ENCODE measurements around the gene COL6A3.

COL6A3 gene

DNA sequence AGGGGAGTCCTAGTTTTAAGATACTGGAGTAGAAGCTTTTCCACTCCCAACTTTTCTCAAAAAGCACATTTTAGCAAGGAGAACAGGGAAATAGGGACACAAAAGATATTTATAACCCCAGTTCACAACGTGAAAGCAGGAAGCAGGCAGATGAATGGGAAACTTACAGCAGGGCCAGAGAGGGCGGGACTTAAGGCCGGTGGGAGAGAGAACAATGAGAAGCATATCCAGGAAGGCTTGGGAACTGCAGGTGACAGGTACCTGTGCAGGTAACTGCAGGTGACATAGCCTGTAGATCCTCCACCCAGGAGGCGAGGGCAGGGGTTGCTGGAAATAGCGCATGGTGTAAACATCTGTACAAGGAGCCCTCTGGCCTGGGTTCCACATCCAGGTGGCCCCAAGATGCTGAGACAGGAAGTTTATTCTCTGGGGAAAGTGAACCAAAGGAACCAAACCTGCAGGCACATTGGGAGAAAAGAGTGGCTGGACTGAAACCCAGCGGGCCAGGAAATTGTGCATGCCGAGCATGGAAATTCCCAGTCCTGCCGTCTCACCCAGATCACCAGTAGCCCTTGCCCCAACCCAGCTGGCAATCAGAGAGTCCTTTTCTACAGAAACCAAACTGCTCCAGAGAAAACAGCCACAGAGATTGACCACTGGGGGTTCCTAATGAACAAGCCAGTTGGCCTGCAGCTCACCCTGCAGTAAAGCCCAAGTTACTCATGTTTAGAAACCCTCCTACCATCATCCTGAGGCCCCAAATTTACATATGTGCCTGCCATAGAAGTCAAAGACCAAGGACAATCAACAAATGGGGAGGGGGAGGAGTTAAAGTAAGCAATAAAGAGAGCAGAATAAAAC, 24.3 kb upstream of the COL6A3 start:
- H4K20me1 ChIP-seq (ENCODE audit: insufficient read depth, low read length, poor library complexity, severe bottlenecking), result no peaks in the 10 kb centered on the region
- TF ChIP-seq EZH2phosphoT487 (IDR thresholded peaks at IDR 0.05; ENCODE audit: borderline replicate concordance), result no peak
- TF ChIP-seq, protein P1, sequence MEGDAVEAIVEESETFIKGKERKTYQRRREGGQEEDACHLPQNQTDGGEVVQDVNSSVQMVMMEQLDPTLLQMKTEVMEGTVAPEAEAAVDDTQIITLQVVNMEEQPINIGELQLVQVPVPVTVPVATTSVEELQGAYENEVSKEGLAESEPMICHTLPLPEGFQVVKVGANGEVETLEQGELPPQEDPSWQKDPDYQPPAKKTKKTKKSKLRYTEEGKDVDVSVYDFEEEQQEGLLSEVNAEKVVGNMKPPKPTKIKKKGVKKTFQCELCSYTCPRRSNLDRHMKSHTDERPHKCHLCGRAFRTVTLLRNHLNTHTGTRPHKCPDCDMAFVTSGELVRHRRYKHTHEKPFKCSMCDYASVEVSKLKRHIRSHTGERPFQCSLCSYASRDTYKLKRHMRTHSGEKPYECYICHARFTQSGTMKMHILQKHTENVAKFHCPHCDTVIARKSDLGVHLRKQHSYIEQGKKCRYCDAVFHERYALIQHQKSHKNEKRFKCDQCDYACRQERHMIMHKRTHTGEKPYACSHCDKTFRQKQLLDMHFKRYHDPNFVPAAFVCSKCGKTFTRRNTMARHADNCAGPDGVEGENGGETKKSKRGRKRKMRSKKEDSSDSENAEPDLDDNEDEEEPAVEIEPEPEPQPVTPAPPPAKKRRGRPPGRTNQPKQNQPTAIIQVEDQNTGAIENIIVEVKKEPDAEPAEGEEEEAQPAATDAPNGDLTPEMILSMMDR (conservative IDR thresholded peaks at IDR 0.05; ENCODE audit: low read length), result no peak; the same call in 1 of the 2 replicates
- 0 out of 2 replicates have a peak overlapping the region, but pooled peaks have one; percentile 17 for H2AFZ ChIP-seq (ENCODE audit: low read length)
- no peaks in the 10 kb centered on the region for H3K9me3 ChIP-seq (ENCODE audit: insufficient read depth, low read depth, low read length)
- H3K4me1 ChIP-seq (ENCODE audit: insufficient read depth, low read length, poor library complexity, severe bottlenecking), result peaks cover 51% of the 10 kb centered on the region
- no peaks in the 10 kb centered on the region for H3K36me3 ChIP-seq (ENCODE audit: insufficient read depth, low read length)
- H3K9ac ChIP-seq (ENCODE audit: low read depth, low read length, poor library complexity, severe bottlenecking), result no peak overlapping the region
- H3F3A ChIP-seq (ENCODE audit: low read depth), result no peaks in the 10 kb centered on the region
- no peaks in the 10 kb centered on the region for H3K79me2 ChIP-seq (ENCODE audit: insufficient read depth, low read length)
- no peak overlapping the region for H3K4me3 ChIP-seq (ENCODE audit: low read length, poor library complexity, severe bottlenecking)
- H3K4me2 ChIP-seq (ENCODE audit: low read depth, low read length, poor library complexity, severe bottlenecking), result no peak overlapping the region
- H3K9me2 ChIP-seq (replicated peaks; ENCODE audit: low read depth, low read length), result no peaks in the 10 kb centered on the region
- no peaks in the 10 kb centered on the region for H3K27me3 ChIP-seq (ENCODE audit: insufficient read depth, low read length, poor library complexity, severe bottlenecking)

DNA sequence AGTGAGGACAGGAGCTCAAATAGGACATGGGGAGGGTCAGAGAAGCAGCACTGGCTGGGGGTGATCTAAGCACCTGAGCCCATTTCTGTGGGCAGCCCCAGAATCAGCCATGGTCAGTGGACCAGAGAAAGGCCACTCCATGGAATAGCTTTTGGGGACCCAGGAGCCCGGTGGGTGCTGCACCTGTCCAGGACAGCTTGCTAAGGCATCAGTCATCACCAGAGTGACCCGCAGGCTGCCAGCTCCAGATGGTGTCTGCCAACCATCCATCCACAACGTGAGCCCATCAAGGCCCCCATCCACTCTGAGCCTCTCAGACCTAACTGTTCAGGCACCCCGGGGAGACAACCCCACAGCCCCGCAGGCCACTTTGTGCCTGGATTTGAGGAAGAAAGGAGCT, 23.6 kb upstream of the COL6A3 start:
- no peak overlapping the region for H3K4me3 ChIP-seq (ENCODE audit: low read length, poor library complexity, severe bottlenecking)
- no peaks in the 10 kb centered on the region for H4K20me1 ChIP-seq (ENCODE audit: insufficient read depth, low read length, poor library complexity, severe bottlenecking)
- no peaks in the 10 kb centered on the region for H3F3A ChIP-seq (ENCODE audit: low read depth)
- TF ChIP-seq, protein P1 (conservative IDR thresholded peaks at IDR 0.05; ENCODE audit: low read length), result no peak
- peaks cover 56% of the 10 kb centered on the region for H3K4me1 ChIP-seq (ENCODE audit: insufficient read depth, low read length, poor library complexity, severe bottlenecking)
- no peaks in the 10 kb centered on the region for H3K27me3 ChIP-seq (ENCODE audit: insufficient read depth, low read length, poor library complexity, severe bottlenecking)
- H3K4me2 ChIP-seq (ENCODE audit: low read depth, low read length, poor library complexity, severe bottlenecking), result no peak overlapping the region
- H2AFZ ChIP-seq (ENCODE audit: low read length), result 0 out of 2 replicates have a peak overlapping the region, but pooled peaks have one; percentile 17
- no peaks in the 10 kb centered on the region for H3K9me3 ChIP-seq (ENCODE audit: insufficient read depth, low read depth, low read length)
- no peaks in the 10 kb centered on the region for H3K36me3 ChIP-seq (ENCODE audit: insufficient read depth, low read length)
- no peak overlapping the region for H3K9ac ChIP-seq (ENCODE audit: low read depth, low read length, poor library complexity, severe bottlenecking)
- no peaks in the 10 kb centered on the region for H3K79me2 ChIP-seq (ENCODE audit: insufficient read depth, low read length)
- H3K9me2 ChIP-seq (replicated peaks; ENCODE audit: low read depth, low read length), result no peaks in the 10 kb centered on the region

DNA sequence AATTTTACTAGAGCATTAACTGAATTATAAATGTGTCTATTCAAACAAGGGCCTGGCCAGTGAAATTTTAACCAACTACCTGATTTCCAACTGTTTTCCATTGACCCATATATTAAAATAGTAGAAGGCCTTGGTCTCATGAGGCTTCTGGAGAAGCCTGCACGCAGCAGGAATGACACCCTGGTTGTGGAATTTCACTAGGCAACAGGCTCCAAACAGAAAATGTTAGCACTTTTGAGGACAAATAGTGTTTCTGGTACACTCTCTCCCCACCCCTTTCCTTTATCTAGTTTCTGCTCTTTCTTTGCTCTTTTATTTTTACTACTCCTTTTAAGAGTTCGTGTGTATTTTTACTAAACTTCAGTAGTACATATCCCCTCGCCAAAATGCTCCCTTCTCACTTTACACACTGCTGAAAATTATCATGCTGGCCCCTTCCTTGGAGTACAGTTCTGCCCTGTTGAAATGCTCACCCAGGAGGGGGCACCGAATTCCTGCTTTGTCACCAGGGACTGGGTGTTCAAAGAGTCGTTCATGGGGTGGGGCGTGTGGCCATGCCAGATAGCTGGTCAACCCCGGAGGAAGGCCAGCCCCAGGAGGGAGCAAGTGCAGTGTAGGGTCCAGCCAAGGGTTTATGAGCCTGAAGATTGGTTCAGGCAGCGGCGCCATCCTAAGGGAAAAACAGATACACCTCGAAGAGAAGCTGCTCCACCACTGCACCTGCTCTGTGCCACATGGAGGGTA, 22.1 kb upstream of the COL6A3 start:
- TF ChIP-seq EZH2phosphoT487 (IDR thresholded peaks at IDR 0.05; ENCODE audit: borderline replicate concordance), result no peak
- TF ChIP-seq, protein P1 (conservative IDR thresholded peaks at IDR 0.05; ENCODE audit: low read length), result no peak
- peaks cover 55% of the 10 kb centered on the region for H3K4me1 ChIP-seq (ENCODE audit: insufficient read depth, low read length, poor library complexity, severe bottlenecking)
- no peaks in the 10 kb centered on the region for H3K9me2 ChIP-seq (replicated peaks; ENCODE audit: low read depth, low read length)
- no peak overlapping the region for H2AFZ ChIP-seq (ENCODE audit: low read length)
- peak overlapping the region; percentile 68 for H3K4me2 ChIP-seq (ENCODE audit: low read depth, low read length, poor library complexity, severe bottlenecking)
- no peaks in the 10 kb centered on the region for H4K20me1 ChIP-seq (ENCODE audit: insufficient read depth, low read length, poor library complexity, severe bottlenecking)
- peak overlapping the region; percentile 56 for H3K9ac ChIP-seq (ENCODE audit: low read depth, low read length, poor library complexity, severe bottlenecking)
- H3K36me3 ChIP-seq (ENCODE audit: insufficient read depth, low read length), result no peaks in the 10 kb centered on the region
- no peak overlapping the region for H3K4me3 ChIP-seq (ENCODE audit: low read length, poor library complexity, severe bottlenecking)
- no peaks in the 10 kb centered on the region for H3K27me3 ChIP-seq (ENCODE audit: insufficient read depth, low read length, poor library complexity, severe bottlenecking)
- no peaks in the 10 kb centered on the region for H3K79me2 ChIP-seq (ENCODE audit: insufficient read depth, low read length)
- H3K9me3 ChIP-seq (ENCODE audit: insufficient read depth, low read depth, low read length), result no peaks in the 10 kb centered on the region
- no peaks in the 10 kb centered on the region for H3F3A ChIP-seq (ENCODE audit: low read depth)

Measured in Loucy (cell line).